AG09309 (cell line): ENCODE measurements around the gene VCP.

ENCODE experiments used
- DNase-seq: peaks from one replicate; pipeline ENCODE4 v3.0.0-alpha.2; 2010; ENCODE audit warnings: low read depth
- H3K4me3 ChIP-seq: 2 replicates; pipeline ENCODE4 v1.5.1; 2011; ENCODE audit warnings: mild to moderate bottlenecking, low read depth, low read length, moderate library complexity; ENCODE audit not compliant: control insufficient read depth
- CTCF ChIP-seq: IDR thresholded peaks from 2 replicates; pipeline ENCODE4 v1.5.1; 2011; ENCODE audit warnings: mild to moderate bottlenecking, low read depth, low read length, inconsistent platforms; ENCODE audit not compliant: insufficient read depth, control insufficient read depth; ENCODE audit errors: missing control alignments

VCP gene

GRCh38 chr9:35102769-35103659, 30.6 kb upstream of the VCP start, which contains the start of gene STOML2:
STOML2 (minus strand) TSS chr9:35103131; CDS start chr9:35103094, 37 bp downstream.
- H3K4me3 ChIP-seq = peak within 1 kb of the TSS; percentile 52
- no peak for TF ChIP-seq CTCF
- DNase-seq = peak; percentile 85

GRCh38 chr9:35102465-35102768, 30.0 kb upstream of the VCP start:
- DNase-seq = no peak
- TF ChIP-seq CTCF = no peak
- H3K4me3 ChIP-seq = peak overlapping the region; percentile 52

- no peak for TF ChIP-seq CTCF
- DNase-seq = no peak
- no peak overlapping the region for H3K4me3 ChIP-seq
Observed at GRCh38 chr9:35097573-35097972, 25.1 kb upstream of the VCP start.

DNA sequence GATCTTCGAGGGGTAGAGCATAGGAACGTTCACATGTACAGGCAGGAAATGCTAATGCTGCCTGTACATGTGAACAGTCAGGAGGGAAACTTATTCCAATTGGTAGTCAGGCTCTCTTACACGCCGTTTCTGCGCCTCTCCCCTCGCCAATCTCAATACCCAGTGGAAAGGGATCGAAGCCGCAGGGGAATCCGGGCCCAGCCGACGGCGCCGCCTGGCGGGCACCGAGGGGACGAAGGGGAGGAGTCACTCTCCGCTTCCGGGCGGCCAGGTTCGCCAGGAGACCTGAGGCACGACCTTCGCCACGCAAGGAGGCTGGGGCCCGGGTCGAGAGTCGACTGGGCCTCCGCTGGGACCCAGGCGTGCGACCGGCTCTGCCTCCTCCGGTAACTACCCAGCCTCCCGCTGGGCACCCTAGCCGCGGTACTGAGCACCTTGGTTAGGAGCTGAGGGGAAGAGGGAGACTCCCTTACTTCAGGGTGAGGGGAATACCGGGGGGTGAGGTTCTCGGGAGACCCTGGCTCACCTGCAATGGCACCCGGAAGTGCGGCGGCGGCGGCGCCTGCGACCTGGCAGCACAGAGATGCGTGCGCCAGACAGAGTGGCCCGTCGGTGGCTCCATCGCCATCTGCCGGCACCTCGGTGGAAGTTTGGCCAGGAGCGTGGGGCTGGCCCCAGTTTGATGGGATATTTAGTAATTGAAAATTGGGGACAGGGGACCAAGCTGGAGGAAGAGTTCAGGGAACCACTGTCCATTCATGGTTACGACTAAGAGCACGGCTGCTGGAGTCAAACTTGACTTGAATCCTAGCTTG, 23.8 kb upstream of the VCP start, which contains the start of gene PIGO:
Gene PIGO, minus strand, starts transcription at position 557 of the 815 bp plus-strand sequence. CDS start 1,026 bp downstream, outside the sequence.
- TF ChIP-seq CTCF = peak; percentile 97
- H3K4me3 ChIP-seq = peak within 1 kb of the TSS; percentile 97
- no peak for DNase-seq

- no peak for TF ChIP-seq CTCF
- no peak overlapping the region for H3K4me3 ChIP-seq
- no peak for DNase-seq
Observed at GRCh38 chr9:35091536-35091935, 19.1 kb upstream of the VCP start.

DNA sequence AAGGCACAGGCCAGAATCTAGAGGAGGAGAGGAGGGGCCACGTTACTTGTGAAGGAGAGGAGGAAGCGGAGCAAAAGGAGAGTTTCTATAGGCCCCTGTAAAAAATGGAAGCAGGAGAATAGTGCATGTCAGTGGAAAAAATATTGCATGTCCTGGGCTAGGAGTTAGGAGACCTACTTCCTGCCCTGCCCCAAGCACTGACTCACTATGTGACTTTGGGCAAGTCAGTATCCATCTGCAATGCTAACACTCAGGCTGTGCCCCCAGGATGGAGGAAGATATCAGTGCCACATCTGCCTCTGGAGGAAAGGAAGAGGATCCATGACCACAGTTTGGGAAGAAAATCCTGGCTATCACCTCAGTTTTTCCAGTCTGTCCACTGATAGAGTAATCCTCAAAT, 17.0 kb upstream of the VCP start:
- DNase-seq = no peak
- no peak overlapping the region for H3K4me3 ChIP-seq
- no peak for TF ChIP-seq CTCF
